HG03039 (cell line): ENCODE measurements around the gene GPR107.
"Not testable (repeated sequence)": the region's sequence is repeated elsewhere in the genome, so short reads cannot be mapped to it uniquely, and the experiment has no call there.

Source experiments
- ATAC-seq: cut with Tn5 transposase; IDR thresholded peaks from one replicate; pipeline ENCODE4 v1.9.1; 2021; ENCODE audit warnings: mild to moderate bottlenecking, moderate library complexity; ENCODE audit not compliant: unreplicated experiment

Gene GPR107

DNA sequence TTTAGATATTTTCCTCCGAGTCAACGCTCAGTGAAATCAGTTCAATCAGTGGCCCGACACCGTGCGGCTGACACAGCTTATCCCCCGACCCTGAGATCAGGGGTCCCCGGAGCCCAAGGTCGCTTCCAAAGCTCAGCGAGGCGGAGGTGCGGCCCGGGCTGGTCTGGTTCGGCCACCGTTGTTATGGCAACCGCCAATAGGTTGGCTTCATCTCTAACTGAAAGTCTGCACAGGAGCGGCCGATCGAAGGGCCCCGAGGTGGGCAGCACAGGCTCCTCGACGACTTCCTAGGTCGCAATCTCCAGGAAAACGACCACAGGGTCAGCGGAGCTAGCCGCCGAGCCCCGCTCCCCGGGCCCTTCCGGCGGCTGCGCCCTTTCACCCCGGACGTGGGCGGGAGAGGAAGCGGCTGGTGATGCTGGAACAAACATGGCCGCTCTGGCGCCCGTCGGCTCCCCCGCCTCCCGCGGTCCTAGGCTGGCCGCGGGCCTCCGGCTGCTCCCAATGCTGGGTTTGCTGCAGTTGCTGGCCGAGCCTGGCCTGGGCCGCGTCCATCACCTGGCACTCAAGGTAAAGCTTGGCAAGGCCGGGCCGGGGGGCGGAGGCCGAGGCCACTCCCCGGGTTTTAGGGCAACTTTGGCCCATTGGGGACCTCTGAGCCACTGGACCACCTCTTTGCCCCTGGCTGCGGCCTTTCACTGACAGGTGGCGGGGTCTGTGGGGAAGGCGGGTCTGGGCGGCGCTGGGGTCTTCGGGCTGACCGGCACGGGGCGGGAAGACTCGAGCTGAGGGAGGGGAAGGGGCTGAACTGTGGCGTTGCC is at the start of gene GPR107:
Gene GPR107, plus strand, starts transcription at position 403 of the 821 bp plus-strand sequence. Its CDS starts 27 bp downstream, at position 430.
- ATAC-seq, result peak; percentile 45

DNA sequence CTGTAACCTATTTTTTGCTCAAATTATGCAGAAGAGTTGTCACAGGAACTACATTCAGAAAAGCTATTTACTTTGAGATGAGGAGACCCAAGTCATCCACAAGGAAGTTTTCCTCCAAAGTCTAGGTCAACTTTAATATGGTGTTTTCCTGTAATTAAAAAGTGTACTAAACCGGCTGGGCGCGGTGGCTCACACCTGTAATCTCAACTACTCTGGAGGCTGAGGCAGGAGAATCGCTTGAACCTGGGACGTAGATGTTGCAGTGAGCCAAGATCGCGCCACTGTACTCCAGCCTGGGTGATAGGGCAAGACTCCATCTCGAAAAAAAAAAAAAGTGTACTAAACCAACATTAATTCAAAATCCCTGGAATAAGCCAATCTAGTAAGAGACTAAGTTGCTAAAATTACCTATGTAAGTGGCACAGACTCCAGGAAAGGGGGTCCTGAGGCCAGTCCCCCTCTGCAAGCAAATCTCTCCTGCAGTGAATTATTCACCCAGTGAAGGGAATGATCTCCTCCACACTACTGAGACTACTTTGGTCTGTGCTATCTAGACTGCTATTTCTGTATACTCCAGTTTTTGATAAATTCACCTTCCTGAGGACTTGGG is 49.7 kb upstream of the GPR107 start:
- no peak for ATAC-seq

DNA sequence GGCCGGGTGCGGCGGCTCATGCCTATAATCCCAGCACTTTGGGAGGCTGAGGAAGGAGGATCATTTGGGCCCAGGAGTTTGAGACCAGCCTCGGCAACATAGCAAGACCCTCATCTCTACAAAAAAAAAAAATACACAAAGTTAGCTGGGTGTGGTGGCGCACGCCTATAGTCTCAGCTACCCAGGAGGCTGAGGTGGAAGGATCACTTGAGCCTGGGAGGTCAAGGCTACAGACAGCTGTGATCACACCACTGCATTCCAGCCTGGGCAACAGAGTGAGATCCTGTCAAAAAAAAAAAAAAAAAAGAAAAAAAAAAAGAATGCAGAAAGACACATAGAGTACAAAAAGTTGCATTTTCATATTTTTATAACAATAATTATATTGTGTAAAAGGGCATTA is 46.8 kb upstream of the GPR107 start:
- ATAC-seq, result not testable (repeated sequence)

DNA sequence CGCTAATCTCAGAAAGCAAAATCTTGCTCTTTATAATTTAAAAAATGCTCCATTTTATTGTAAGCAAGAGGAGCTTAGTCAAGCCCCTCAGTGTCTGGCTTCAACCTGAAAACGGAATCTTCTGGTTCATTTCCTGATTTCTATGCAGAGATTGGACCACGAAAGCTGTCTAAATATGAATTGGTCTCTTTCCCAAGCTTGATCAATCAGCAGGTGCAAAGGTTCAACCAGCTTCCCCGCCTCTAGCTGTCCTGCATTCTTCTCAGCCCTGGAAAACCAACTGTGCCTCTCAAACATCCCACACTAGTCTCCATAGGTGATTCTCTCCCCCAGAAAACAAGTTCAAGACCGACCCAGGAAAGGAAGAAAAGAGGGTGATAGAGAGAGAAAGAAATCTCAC is 45.2 kb upstream of the GPR107 start:
- ATAC-seq, result no peak

DNA sequence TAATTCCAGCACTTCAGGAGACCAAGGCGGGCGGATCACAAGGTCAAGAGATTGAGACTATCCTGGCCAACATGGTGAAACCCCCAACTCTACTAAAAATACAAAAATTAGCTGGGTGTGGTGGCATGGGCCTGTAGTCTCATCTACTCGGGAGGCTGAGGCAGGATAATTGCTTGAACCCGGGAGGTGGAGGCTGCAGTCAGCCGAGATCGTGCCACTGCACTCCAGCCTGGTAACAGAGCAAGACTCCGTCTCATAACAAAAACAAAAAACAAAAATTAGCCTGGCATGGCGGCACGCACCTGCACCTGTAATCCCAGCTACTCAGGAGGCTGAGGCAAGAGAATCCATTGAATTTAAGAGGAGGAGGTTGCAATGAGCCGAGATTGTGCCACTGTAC is 44.2 kb upstream of the GPR107 start:
- ATAC-seq, result not testable (repeated sequence)

- ATAC-seq, result peak; percentile 44
Measured at GRCh38 chr9:130010151-130010988, 43.3 kb upstream of the GPR107 start.

DNA sequence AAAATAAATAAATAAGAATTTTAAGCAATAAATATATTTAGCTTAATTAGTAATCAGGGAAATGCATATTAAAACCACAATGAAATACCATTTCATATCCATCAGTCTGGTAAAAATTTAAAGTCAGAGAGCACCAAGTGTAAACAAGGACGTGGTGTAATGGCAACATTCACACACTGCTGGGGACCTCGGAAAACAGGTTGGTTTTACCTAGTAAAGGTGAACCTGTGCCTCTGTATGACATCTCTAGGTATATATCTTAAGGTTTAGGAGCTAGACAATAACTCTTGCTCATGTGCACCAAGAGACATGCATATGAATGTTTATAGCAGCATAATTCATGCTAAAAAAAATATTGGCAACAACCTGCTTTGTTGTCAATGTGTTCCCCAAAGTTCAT is 40.4 kb upstream of the GPR107 start:
- no peak for ATAC-seq

GRCh38 chr9:130015353-130016019 is 38.2 kb upstream of the GPR107 start:
- no peak for ATAC-seq

DNA sequence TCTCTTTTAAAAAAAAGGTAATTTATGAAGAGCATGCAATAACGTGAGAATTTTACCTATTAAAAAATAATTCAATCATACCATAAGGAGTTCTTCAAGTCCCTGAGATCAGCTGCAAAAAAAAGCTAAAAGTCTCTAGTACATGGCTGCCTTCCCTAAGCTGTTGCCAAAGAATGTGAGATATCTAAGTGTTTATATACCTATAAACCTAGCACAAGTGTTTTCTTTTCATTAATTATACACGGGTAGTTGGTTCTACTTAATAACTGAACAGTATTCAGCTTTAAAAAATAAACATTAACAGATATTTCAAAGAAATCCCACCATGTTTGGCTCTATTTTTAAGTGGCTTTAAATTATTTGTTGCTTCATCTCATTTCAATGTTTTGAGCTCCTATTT is 36.6 kb upstream of the GPR107 start:
- ATAC-seq, result no peak

- not testable (repeated sequence) for ATAC-seq
Measured at GRCh38 chr9:130017510-130017909, 36.2 kb upstream of the GPR107 start.

- ATAC-seq, result no peak
Measured at GRCh38 chr9:130018265-130018664, 35.4 kb upstream of the GPR107 start.

DNA sequence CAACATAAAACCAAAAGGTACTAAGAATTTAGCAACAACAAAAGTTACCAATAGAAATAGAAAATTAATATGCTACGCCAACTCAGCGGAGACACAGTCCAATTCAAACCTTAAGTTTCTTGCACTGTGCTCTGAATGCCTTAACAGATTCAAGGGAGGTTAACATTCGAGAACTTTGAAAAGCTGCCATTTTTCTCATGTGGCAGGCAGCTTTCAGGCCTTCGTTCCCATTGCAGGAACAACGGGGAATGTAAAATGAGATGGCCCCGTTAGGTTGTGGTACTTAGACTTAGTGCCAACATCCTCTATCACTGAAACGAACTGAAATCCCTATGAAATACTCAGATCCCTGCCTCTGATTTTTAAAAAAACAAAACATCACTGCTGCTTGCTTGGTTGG is 33.1 kb upstream of the GPR107 start:
- ATAC-seq, result no peak

- no peak for ATAC-seq
Measured at GRCh38 chr9:130021123-130021522, 32.6 kb upstream of the GPR107 start.

DNA sequence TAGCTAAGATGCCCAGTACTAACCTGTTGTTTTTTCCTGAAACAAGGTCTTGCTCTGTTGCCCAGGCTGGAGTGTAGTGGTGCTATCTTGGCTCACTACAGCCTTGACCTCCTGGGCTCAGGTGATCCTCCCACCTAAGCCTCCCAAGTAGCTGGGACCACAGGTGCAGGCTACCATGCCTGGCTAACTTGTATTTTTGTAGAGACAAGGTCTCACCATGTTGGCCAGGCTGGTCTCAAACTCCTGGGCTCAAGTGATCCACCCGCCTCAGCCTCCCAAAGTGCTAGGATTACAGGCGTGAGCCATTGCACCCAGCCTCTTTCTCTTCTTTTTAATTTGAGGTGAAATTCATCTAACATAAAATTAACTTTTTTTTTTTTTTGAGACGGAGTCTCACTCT is 31.9 kb upstream of the GPR107 start:
- not testable (repeated sequence) for ATAC-seq

- ATAC-seq, result no peak
Measured at GRCh38 chr9:130022566-130023143, 31.1 kb upstream of the GPR107 start.

DNA sequence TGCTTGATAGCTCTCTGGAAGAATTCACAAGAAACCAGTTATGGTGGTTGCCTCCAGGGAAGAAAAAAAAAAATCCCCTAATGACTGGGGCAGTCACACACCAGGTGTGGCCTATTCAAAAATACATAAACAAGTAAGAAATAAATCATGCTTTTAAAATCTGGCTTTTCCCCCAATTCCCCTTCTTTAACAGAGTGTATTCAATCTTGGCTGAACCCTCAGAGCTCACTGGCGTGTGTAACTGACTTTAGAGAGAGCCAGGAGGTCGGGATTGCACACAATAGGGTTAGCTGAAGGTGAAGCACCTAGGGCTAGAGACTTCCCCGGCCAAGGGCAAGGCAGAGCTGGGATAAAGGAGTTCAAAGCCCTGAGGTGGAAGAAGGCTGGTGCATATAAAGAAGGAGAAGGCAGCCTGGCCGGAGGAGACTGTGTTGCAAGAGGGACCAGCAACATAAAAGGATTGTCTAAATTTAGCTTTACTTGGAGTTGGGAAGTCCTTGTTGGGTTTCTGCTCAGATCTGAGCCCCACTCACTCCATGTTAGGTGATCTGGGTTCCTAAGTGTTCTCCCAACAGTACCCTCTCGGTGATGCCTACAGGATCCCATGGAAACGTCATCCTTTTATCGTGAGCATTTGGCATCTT is 30.4 kb upstream of the GPR107 start:
- ATAC-seq, result peak; percentile 32

DNA sequence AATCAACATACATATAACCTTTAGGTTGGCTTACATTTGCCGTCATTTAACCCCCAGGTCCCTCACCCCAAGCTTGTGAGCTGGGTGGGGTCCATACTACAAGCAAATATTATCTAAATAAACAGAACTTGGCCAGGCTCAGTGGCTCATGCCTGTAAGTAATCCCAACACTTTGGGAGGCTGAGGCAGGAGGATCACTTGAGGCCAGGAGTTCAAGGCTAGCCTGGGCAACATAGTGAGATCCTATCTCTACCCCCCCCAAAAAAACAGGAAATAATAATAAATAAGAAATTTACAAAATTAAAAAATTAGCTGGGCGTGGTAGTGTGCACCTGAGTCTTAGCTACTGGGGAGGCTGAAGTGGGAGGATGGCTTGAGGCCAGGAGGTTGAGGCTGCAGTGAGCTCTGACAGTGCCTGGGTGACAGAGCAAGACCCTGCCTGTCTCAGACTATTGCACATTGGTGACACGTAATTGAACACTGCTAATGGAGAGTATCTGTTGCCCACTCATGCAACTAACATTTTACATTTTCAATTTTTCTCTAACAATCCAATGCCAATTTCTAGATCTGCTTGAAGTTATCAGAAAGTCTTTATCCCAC is 29.6 kb upstream of the GPR107 start:
- no peak for ATAC-seq

GRCh38 chr9:130024597-130024994 is 29.1 kb upstream of the GPR107 start:
- ATAC-seq, result no peak

DNA sequence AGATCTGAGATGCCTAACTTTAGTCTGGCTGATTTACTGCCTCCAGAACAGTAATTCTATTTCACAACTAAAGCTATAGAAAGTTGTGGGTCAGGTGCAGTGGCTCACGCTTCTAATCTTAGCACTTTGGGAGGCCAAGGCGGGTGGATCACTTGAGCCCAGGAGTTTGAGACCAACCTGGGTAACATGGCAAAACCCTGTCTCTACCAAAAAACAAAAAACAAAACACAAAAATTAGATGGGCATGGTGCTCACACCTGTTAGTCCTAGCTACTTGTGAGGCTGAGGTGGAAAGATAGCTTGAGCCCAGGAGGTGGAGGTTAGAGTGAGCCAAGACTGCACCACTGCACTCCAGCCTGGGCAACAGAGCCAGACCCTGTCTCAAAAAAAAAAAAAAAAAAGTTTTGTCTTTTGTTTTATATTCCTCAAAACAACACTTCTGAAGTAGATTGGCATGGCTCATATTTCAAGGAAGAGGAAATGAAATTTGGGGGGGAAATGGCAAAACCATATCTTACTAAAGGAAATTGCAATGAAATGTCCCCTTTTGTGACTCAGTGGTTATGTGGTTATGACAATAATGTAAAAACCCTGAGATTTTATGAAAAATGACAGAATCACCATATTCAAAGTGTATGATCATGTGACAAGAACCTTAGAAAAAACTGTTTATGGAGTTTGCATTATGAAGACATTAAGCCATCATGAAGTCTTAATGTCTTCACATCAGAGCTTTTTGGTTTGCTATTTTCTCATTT is 26.9 kb upstream of the GPR107 start:
- no peak for ATAC-seq
